SK-N-SH (cell line): ENCODE measurements around the gene MYLK4. TPM values are rescaled to one million over a fixed set of nuclear protein-coding genes. Genes with fewer than 3 reads are reported as not detected.

ENCODE experiments used
- CTCF ChIA-PET: fragments of 300-600, 350-600 bp; formaldehyde crosslinking; extraction: SDS; loops from one replicate; lab custom pipeline; 2021; lab: Yijun Ruan, JAX
- POLR2A ChIA-PET: fragments of 350-600 bp; sonication (Branson Sonifier 250); formaldehyde crosslinking; extraction: SDS; loops from one replicate; lab custom pipeline; 2020; ENCODE audit warnings: antibody characterized with exemption, inconsistent platforms; lab: Yijun Ruan, JAX
- DNase-seq: peaks from one replicate; pipeline ENCODE4 v3.0.0; 2012
- H2AFZ ChIP-seq: fragments of 200-600 bp; sonication (generic); 2 replicates; pipeline ENCODE4 v1.8.1; 2016; ENCODE audit warnings: antibody characterized with exemption, mild to moderate bottlenecking, low read depth
- H3F3A ChIP-seq: fragments of 200-600 bp; sonication (generic); replicated peaks from 2 replicates; pipeline ENCODE3; 2016; ENCODE audit warnings: antibody characterized with exemption, mild to moderate bottlenecking; ENCODE audit not compliant: insufficient read depth
- H3K27ac ChIP-seq, 2 experiments: fragments of 200-500 bp in 1 of 2; fragments of 200-600 bp in 1 of 2; sonication (Bioruptor generic) in 1 of 2; sonication (generic), shearing (Covaris generic) in 1 of 2; 2 replicates each; pipeline versions ENCODE4 v1.5.1 to v1.6.1; 2014 to 2016; ENCODE audit warnings: low read depth in 2 of 2, inconsistent platforms in 1 of 2, low read length in 1 of 2, mild to moderate bottlenecking in 1 of 2, mixed read lengths in 1 of 2
- H3K27me3 ChIP-seq: fragments of 200-600 bp; sonication (generic), shearing (Covaris generic); 2 replicates; pipeline ENCODE4 v1.6.1; 2016; ENCODE audit warnings: mixed run types; ENCODE audit not compliant: insufficient read depth
- H3K36me3 ChIP-seq, 2 experiments: fragments of 200-500 bp in 1 of 2; fragments of 200-600 bp in 1 of 2; sonication (Bioruptor generic) in 1 of 2; sonication (generic) in 1 of 2; replicated peaks in 1 of 2; 2 replicates each; pipeline versions ENCODE3 to v1.5.1; 2014 to 2016; ENCODE audit warnings: low read length in 1 of 2, mild to moderate bottlenecking in 1 of 2; ENCODE audit not compliant: insufficient read depth in 2 of 2, control insufficient read depth in 1 of 2
- H3K4me1 ChIP-seq, 2 experiments: fragments of 200-500 bp in 1 of 2; fragments of 200-600 bp in 1 of 2; sonication (Bioruptor generic) in 1 of 2; sonication (generic), shearing (Covaris generic) in 1 of 2; 2 replicates each; pipeline versions ENCODE4 v1.5.1 to v1.6.1; 2014 to 2016; ENCODE audit warnings: low read depth in 1 of 2, low read length in 1 of 2, mixed run types in 1 of 2; ENCODE audit not compliant: insufficient read depth in 2 of 2, control insufficient read depth in 1 of 2
- H3K4me2 ChIP-seq: fragments of 200-600 bp; sonication (generic), shearing (Covaris generic); 2 replicates; pipeline ENCODE4 v1.6.1; 2017; ENCODE audit warnings: mixed run types
- H3K4me3 ChIP-seq, 2 experiments: fragments of 200-500 bp in 1 of 2; fragments of 200-600 bp in 1 of 2; sonication (Bioruptor generic) in 1 of 2; sonication (generic), shearing (Covaris generic) in 1 of 2; 2 replicates each; pipeline versions ENCODE4 v1.5.1 to v1.8.1; 2014 to 2016; ENCODE audit warnings: low read depth in 2 of 2, inconsistent platforms in 1 of 2, low read length in 1 of 2, mild to moderate bottlenecking in 1 of 2, mixed read lengths in 1 of 2, moderate library complexity in 1 of 2
- H3K79me2 ChIP-seq: fragments of 200-600 bp; sonication (generic); 2 replicates; pipeline ENCODE4 v1.8.1; 2017; ENCODE audit warnings: mild to moderate bottlenecking; ENCODE audit not compliant: insufficient read depth
- H3K9ac ChIP-seq: fragments of 200-600 bp; sonication (generic); 2 replicates; pipeline ENCODE4 v1.6.1; 2017; ENCODE audit warnings: mixed run types
- H3K9me2 ChIP-seq: fragments of 200-600 bp; sonication (generic); 2 replicates; pipeline ENCODE4 v1.6.1; 2017; ENCODE audit warnings: mixed run types
- H3K9me3 ChIP-seq: fragments of 200-600 bp; sonication (generic); 2 replicates; pipeline ENCODE4 v1.6.1; 2017; ENCODE audit warnings: mixed run types, mild to moderate bottlenecking, moderate library complexity
- H4K20me1 ChIP-seq: fragments of 200-600 bp; sonication (generic); 2 replicates; pipeline ENCODE4 v1.6.1; 2017; ENCODE audit warnings: mild to moderate bottlenecking, mixed run types; ENCODE audit not compliant: insufficient read depth
- CTCF ChIP-seq: fragments of 200-600 bp; sonication (generic); IDR thresholded peaks from 2 replicates; pipeline ENCODE4 v1.6.1; 2017; ENCODE audit warnings: antibody characterized with exemption, mild to moderate bottlenecking, moderate library complexity
- FOSL2 ChIP-seq: IDR thresholded peaks from 2 replicates; pipeline ENCODE4 v1.4.0; 2012; ENCODE audit warnings: low read depth, mild to moderate bottlenecking, moderate library complexity, borderline replicate concordance
- FOXM1 ChIP-seq: IDR thresholded peaks from 2 replicates; pipeline ENCODE4 v1.4.0; 2012; ENCODE audit warnings: low read depth, mild to moderate bottlenecking
- MAX ChIP-seq: IDR thresholded peaks from 2 replicates; pipeline ENCODE4 v1.4.0; 2012; ENCODE audit warnings: low read depth
- MEF2A ChIP-seq: IDR thresholded peaks from 2 replicates; pipeline ENCODE4 v1.4.0; 2012; ENCODE audit warnings: low read depth, borderline replicate concordance
- NRF1 ChIP-seq: IDR thresholded peaks from 2 replicates; pipeline ENCODE4 v1.6.1; 2012; ENCODE audit warnings: low read depth, mild to moderate bottlenecking, low read length
- PBX3 ChIP-seq: IDR thresholded peaks from 2 replicates; pipeline ENCODE4; 2012
- POLR2AphosphoS5 ChIP-seq: IDR thresholded peaks from 2 replicates; pipeline ENCODE4 v1.6.1; 2012; ENCODE audit warnings: low read depth, low read length
- RAD21 ChIP-seq: IDR thresholded peaks from 2 replicates; pipeline ENCODE4 v1.6.1; 2012; ENCODE audit warnings: mild to moderate bottlenecking, low read length
- RFX5 ChIP-seq: IDR thresholded peaks from 2 replicates; pipeline ENCODE4 v1.6.1; 2012; ENCODE audit warnings: mild to moderate bottlenecking, improper control_type of control experiment, low read length
- RXRA ChIP-seq: IDR thresholded peaks from 2 replicates; pipeline ENCODE4 v1.4.0; 2012; ENCODE audit warnings: low read depth, mild to moderate bottlenecking, borderline replicate concordance
- SIN3A ChIP-seq: IDR thresholded peaks from 2 replicates; pipeline ENCODE4 v1.6.1; 2012; ENCODE audit warnings: low read depth, mild to moderate bottlenecking, low read length, moderate library complexity, borderline replicate concordance
- TAF1 ChIP-seq: IDR thresholded peaks from 2 replicates; pipeline ENCODE4 v1.6.1; 2012; ENCODE audit warnings: low read depth, mild to moderate bottlenecking, low read length, moderate library complexity, borderline replicate concordance
- TCF12 ChIP-seq: IDR thresholded peaks from 2 replicates; pipeline ENCODE4 v1.4.0; 2012
- TEAD4 ChIP-seq: IDR thresholded peaks from 2 replicates; pipeline ENCODE4 v1.4.0; 2012; ENCODE audit warnings: mild to moderate bottlenecking, borderline replicate concordance; ENCODE audit not compliant: insufficient read depth
- USF1 ChIP-seq: IDR thresholded peaks from 2 replicates; pipeline ENCODE4 v1.4.0; 2012; ENCODE audit warnings: low read depth, borderline replicate concordance
- ZBTB33 ChIP-seq: IDR thresholded peaks from 2 replicates; pipeline ENCODE4 v1.4.0; 2012; ENCODE audit warnings: low read depth, borderline replicate concordance
- WGBS: methylation state at CpG from one replicate; pipeline ENCODE4 v1.1.6; 2017; ENCODE audit warnings: low lambda C conversion rate; 5-methylcytosine and 5-hydroxymethylcytosine counted together
- polyA plus RNA-seq, 3 experiments: library from polyadenylated mRNA; depleted of rRNA; stranded (reverse); fragments of >200 nt; gene quantifications; 2 replicates each; pipeline ENCODE4 v1.2.3, GENCODE V29; 2012

The MYLK4 gene
- polyA plus RNA-seq, 1 of the 3 experiments (the other 2 are of a cell fraction), result 0.16 TPM

GRCh38 chr6:2646346-2646745 is 104.4 kb downstream of the MYLK4 start (continued):
- TF ChIP-seq USF1 (no peak), FOXM1 (no peak), RXRA (no peak), RAD21 (no peak)
- TF ChIP-seq, all 33 proteins: peak for 0

GRCh38 chr6:2643935-2644539 is 106.7 kb downstream of the MYLK4 start:
- Histone ChIP-seq H3F3A (no peaks in the 10 kb centered on the region), H3K4me3 (no peak overlapping the region), H3K27me3 (peaks cover 14% of the 10 kb centered on the region), H3K9me2 (no peaks in the 10 kb centered on the region), H4K20me1 (no peaks in the 10 kb centered on the region), H3K4me2 (no peak overlapping the region), H3K9me3 (no peaks in the 10 kb centered on the region), H3K9ac (no peak overlapping the region), H3K79me2 (no peaks in the 10 kb centered on the region), H3K27ac (no peak overlapping the region), H3K36me3 (no peaks in the 10 kb centered on the region), H3K4me1 (no peaks in the 10 kb centered on the region), H2AFZ (no peak overlapping the region)
- CTCF ChIA-PET, result interaction anchor here (1.3 to 5.0 kb wide), 3 partner anchors 9 to 1048 kb away, joined by 3 to 43 read pairs (median 3); no protein-coding TSS in a partner anchor
- POLR2A ChIA-PET, result interaction anchor here (1.0 kb wide), 1 partner anchor 8 kb away, joined by 3 read pairs; no protein-coding TSS in a partner anchor
- WGBS, result 54% methylated on average over 5 of the region's 5 CpGs
- TF ChIP-seq FOXM1 (no peak), POLR2AphosphoS5 (no peak), MEF2A (no peak), NRF1 (no peak), TCF12 (no peak), SIN3A (no peak), TAF1 (no peak), CTCF (no peak), MAX (no peak), PBX3 (no peak), USF1 (no peak), RFX5 (no peak), TEAD4 (no peak), FOSL2 (no peak), ZBTB33 (no peak)
- DNase-seq, result no peak
